Uterus (tissue), 2 donors: ENCODE measurements around the gene PVR.

ENCODE experiments used
- POLR2A ChIP-seq, 2 donors: fragments of 450-650 bp; IDR thresholded peaks; one replicate each; pipeline ENCODE4 v1.6.1; 2016; ENCODE audit warnings: antibody characterized with exemption in 2 of 2, mild to moderate bottlenecking in 1 of 2, moderate library complexity in 1 of 2
- TF ChIP-seq, protein P1 (sequence below), 4 experiments: fragments of 200-600 bp in 2 of 4; fragments of 450-650 bp in 2 of 4; sonication (generic) in 2 of 4; IDR thresholded peaks; one replicate each; pipeline ENCODE4 v1.5.1; 2016 to 2019; ENCODE audit warnings: antibody characterized with exemption in 4 of 4, mild to moderate bottlenecking in 2 of 4, moderate library complexity in 1 of 4

DNA sequence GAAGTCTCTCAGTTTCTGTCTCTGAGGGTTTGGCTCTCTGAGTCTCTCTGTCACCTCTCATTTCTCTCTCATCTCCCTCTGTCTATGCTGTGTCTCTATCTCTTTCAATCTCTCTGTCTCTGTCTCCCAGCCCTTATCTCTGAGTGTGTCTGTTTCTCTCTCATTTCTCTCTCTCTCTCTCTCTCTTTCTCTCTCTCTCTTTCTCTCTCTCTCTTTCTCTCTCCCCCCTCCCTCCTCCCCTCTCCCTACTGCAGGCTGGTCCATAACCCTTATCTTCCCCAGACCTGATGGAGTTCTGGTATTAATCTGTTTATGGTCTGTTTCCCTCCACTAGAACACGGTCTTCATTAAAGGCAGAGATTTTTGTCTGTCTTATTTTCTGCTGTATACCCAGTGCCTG lies 1.3 kb upstream of the PVR start:
- TF ChIP-seq POLR2A (IDR thresholded peaks at IDR 0.05) = no peak
- TF ChIP-seq, protein P1, sequence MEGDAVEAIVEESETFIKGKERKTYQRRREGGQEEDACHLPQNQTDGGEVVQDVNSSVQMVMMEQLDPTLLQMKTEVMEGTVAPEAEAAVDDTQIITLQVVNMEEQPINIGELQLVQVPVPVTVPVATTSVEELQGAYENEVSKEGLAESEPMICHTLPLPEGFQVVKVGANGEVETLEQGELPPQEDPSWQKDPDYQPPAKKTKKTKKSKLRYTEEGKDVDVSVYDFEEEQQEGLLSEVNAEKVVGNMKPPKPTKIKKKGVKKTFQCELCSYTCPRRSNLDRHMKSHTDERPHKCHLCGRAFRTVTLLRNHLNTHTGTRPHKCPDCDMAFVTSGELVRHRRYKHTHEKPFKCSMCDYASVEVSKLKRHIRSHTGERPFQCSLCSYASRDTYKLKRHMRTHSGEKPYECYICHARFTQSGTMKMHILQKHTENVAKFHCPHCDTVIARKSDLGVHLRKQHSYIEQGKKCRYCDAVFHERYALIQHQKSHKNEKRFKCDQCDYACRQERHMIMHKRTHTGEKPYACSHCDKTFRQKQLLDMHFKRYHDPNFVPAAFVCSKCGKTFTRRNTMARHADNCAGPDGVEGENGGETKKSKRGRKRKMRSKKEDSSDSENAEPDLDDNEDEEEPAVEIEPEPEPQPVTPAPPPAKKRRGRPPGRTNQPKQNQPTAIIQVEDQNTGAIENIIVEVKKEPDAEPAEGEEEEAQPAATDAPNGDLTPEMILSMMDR (IDR thresholded peaks at IDR 0.05) = no peak
